A549 (cell line): ENCODE results near the gene MCAT. TPM values are rescaled to one million over a fixed set of nuclear protein-coding genes. Genes with fewer than 3 reads are reported as not detected.
A peak's percentile ranks its signal among the peaks of the same experiment; 100 is the strongest.

Source experiments
- ATOH8 ChIP-seq: fragments of 250-450 bp; sonication (Bioruptor Pico); IDR thresholded peaks from 2 replicates; pipeline ENCODE4 v1.5.0; 2020; ENCODE audit warnings: low read depth, mild to moderate bottlenecking, moderate library complexity
- CBX8 ChIP-seq: fragments of 200-600 bp; sonication (generic); IDR thresholded peaks from 2 replicates; pipeline ENCODE4 v1.6.1; 2016
- CEBPB ChIP-seq, 2 experiments: fragments of >200 bp in 1 of 2; sonication (Bioruptor Twin) in 1 of 2; formaldehyde crosslinking in 1 of 2; IDR thresholded peaks; 2 replicates each; pipeline ENCODE4 v1.6.1; 2012 to 2016
- CHD2 ChIP-seq: fragments of 150-350 bp; IDR thresholded peaks from 2 replicates; pipeline ENCODE4 v1.6.1; 2014; ENCODE audit warnings: low read length; ENCODE audit not compliant: partially characterized antibody
- CHD4 ChIP-seq: fragments of 200-600 bp; sonication (generic); IDR thresholded peaks from 2 replicates; pipeline ENCODE4 v1.6.1; 2016; ENCODE audit warnings: antibody characterized with exemption, mild to moderate bottlenecking, borderline replicate concordance
- CTCF ChIP-seq: fragments of >200 bp; sonication (Bioruptor Twin); formaldehyde crosslinking; IDR thresholded peaks from 3 replicates; pipeline ENCODE4 v1.5.1; 2016
- EHMT2 ChIP-seq: fragments of 200-600 bp; sonication (generic); IDR thresholded peaks from 2 replicates; pipeline ENCODE4 v1.6.1; 2016; ENCODE audit warnings: antibody characterized with exemption, low read depth, mild to moderate bottlenecking, moderate library complexity
- FOSB ChIP-seq: fragments of 250-450 bp; sonication (Bioruptor Pico); IDR thresholded peaks from 2 replicates; pipeline ENCODE4 v1.5.0; 2020; ENCODE audit warnings: mild to moderate bottlenecking, moderate library complexity
- FOSL2 ChIP-seq, 2 experiments: fragments of 450-650 bp in 1 of 2; fragments of >200 bp in 1 of 2; sonication (Bioruptor Twin) in 1 of 2; formaldehyde crosslinking; IDR thresholded peaks; 2 replicates each; pipeline versions ENCODE4 v1.5.0 to v1.6.1; 2016 to 2020; ENCODE audit warnings: mild to moderate bottlenecking in 1 of 2, moderate library complexity in 1 of 2
- FOXS1 ChIP-seq: fragments of 250-450 bp; sonication (Bioruptor Pico); IDR thresholded peaks from 2 replicates; pipeline ENCODE4 v1.5.0; 2020; ENCODE audit warnings: mild to moderate bottlenecking, moderate library complexity
- GATA3 ChIP-seq: IDR thresholded peaks from 2 replicates; pipeline ENCODE4 v1.6.1; 2012; ENCODE audit warnings: borderline replicate concordance
- HEYL ChIP-seq: fragments of 250-450 bp; sonication (Bioruptor Pico); IDR thresholded peaks from 2 replicates; pipeline ENCODE4 v1.8.0; 2021; ENCODE audit warnings: mild to moderate bottlenecking, moderate library complexity
- HOXA7 ChIP-seq: fragments of 250-450 bp; sonication (Bioruptor Pico); IDR thresholded peaks from 2 replicates; pipeline ENCODE4 v1.5.0; 2020; ENCODE audit warnings: mild to moderate bottlenecking, moderate library complexity
- HOXB5 ChIP-seq: fragments of 250-450 bp; sonication (Bioruptor Pico); IDR thresholded peaks from 2 replicates; pipeline ENCODE4 v1.5.0; 2020; ENCODE audit warnings: mild to moderate bottlenecking, moderate library complexity
- JUN ChIP-seq, 2 experiments: fragments of >200 bp; sonication (Bioruptor Twin); formaldehyde crosslinking; IDR thresholded peaks; 2 replicates in 1 of 2; 3 replicates in 1 of 2; pipeline ENCODE4 v1.6.1; 2016 to 2017
- MAZ ChIP-seq: fragments of 150-350 bp; IDR thresholded peaks from 2 replicates; pipeline ENCODE4 v1.6.1; 2014; ENCODE audit warnings: antibody characterized with exemption, low read depth, low read length, borderline replicate concordance
- NFE2L2 ChIP-seq: fragments of 150-350 bp; conservative IDR thresholded peaks from 2 replicates; pipeline ENCODE4 v1.6.1; 2014; ENCODE audit warnings: low read length
- POLR2A ChIP-seq: IDR thresholded peaks from 2 replicates; pipeline ENCODE4 v1.6.1; 2012; ENCODE audit warnings: mild to moderate bottlenecking, low read length
- POLR2AphosphoS2 ChIP-seq: conservative IDR thresholded peaks from 2 replicates; pipeline ENCODE4 v1.6.1; 2012; ENCODE audit warnings: low read length, improper control_type of control experiment, inconsistent platforms
- REST ChIP-seq: fragments of 200-600 bp; sonication (generic); IDR thresholded peaks from 2 replicates; pipeline ENCODE4 v1.6.1; 2016; ENCODE audit warnings: antibody characterized with exemption, mild to moderate bottlenecking, moderate library complexity
- SMC3 ChIP-seq: fragments of >200 bp; sonication (Bioruptor Twin); formaldehyde crosslinking; IDR thresholded peaks from 3 replicates; pipeline ENCODE4 v1.6.1; 2018; ENCODE audit warnings: inconsistent platforms
- SREBF2 ChIP-seq: fragments of 450-650 bp; IDR thresholded peaks from 2 replicates; pipeline ENCODE4 v1.6.1; 2014; ENCODE audit warnings: mild to moderate bottlenecking, moderate library complexity
- TFCP2L1 ChIP-seq: fragments of 250-450 bp; sonication (Bioruptor Pico); IDR thresholded peaks from 2 replicates; pipeline ENCODE4 v1.5.0; 2021; ENCODE audit warnings: mild to moderate bottlenecking
- TP53 ChIP-seq: fragments of 250-450 bp; sonication (Bioruptor Pico); IDR thresholded peaks from 2 replicates; pipeline ENCODE4 v1.5.0; 2021; ENCODE audit warnings: mild to moderate bottlenecking, moderate library complexity
- polyA plus RNA-seq, 4 experiments: library from polyadenylated mRNA; depleted of rRNA in 3 of 4; stranded (reverse); fragments of >200 nt; fragmentation: RNase III in 1 of 4; extraction: RNeasy Plus Mini Kit Qiagen cat#74134 plus additional on column Dnase treatment in 1 of 4; gene quantifications; 2 replicates in 3 of 4; 3 replicates in 1 of 4; pipeline ENCODE4 v1.2.3, GENCODE V29; 2011 to 2017
- TF ChIP-seq, protein P1 (sequence below): IDR thresholded peaks from 2 replicates; pipeline ENCODE4 v1.6.1; 2012
- TF ChIP-seq, protein P2 (sequence below): fragments of >200 bp; sonication (Bioruptor Twin); formaldehyde crosslinking; IDR thresholded peaks from 3 replicates; pipeline ENCODE4 v1.6.1; 2016
- TF ChIP-seq, protein P3 (sequence below): fragments of 250-450 bp; sonication (Bioruptor Pico); IDR thresholded peaks from 2 replicates; pipeline ENCODE4 v1.5.0; 2021; ENCODE audit warnings: mild to moderate bottlenecking, moderate library complexity, borderline replicate concordance

MCAT gene
- polyA plus RNA-seq, 2 of the 4 experiments (the other 2 are of a cell fraction) = 11.8 to 15.5 TPM

DNA sequence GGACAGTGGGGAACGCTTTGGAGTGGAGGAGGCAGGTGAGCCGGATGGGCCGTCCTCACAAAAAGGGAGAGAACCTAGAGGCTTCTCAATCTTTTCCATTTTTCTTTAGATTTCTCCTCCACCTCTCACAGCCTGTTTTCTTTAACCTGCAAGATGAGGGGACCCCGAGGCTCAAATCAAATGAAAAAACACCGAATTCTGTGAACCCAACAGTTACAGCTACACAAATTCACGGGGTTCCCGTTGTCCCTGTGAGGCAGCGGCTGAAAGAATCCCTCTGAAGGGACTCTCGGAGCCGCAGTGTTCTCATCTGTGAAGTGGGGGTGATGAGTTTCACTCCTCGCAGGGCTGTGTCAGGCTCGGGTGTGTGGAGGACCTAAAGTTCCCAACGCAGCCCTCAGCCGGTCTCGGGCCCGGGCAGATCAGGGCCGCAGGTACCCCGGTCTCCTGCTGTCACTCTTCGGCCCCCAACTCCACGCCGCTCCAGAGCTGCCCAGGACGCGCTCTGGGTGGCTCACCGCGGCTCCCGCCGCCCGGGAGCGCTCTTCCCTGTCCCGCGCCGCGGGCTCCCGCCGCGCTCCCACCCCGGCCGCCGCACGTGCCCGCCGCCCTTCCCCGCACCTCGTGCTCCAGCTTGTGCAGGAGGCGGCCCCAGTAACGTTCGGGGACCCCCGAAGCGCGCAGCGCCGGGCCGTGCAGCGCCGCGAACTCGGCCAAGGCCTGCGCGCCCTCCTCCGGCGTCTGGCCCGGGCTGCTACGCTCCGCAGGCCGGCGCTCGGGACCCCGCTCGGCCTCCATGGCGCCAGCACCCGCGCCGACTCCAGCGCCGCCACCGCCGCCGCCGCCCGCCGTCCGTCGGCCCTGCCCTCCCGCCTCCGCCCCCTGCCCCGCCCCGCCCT, 43.3 kb upstream of the MCAT start, which contains the start of gene TTLL12 (continued):
- TF ChIP-seq CHD2 (no peak), TFCP2L1 (CRISPR knock-in tag) (no peak), CTCF (no peak), POLR2A (peak; percentile 70), TP53 (CRISPR knock-in tag) (no peak), ATOH8 (CRISPR knock-in tag) (no peak), CEBPB (IDR thresholded peaks at IDR 0.05) (no peak), SREBF2 (no peak), CBX8 (no peak), REST (no peak), EHMT2 (no peak), FOSL2 (IDR thresholded peaks at IDR 0.05) (no peak), FOSL2 (CRISPR knock-in tag; IDR thresholded peaks at IDR 0.05) (no peak), HOXA7 (CRISPR knock-in tag) (no peak), SMC3 (no peak), FOXS1 (CRISPR knock-in tag) (no peak), FOSB (CRISPR knock-in tag) (no peak), CHD4 (no peak), POLR2AphosphoS2 (no peak), GATA3 (no peak), HEYL (CRISPR knock-in tag) (no peak), MAZ (no peak), NFE2L2 (no peak), HOXB5 (CRISPR knock-in tag) (0 out of 2 replicates have a peak, but pooled peaks have one; percentile 30), JUN (IDR thresholded peaks at IDR 0.05) (peak in 1 of 2 experiments; percentile 22; a peak in 2 of 5 replicates)
- TF ChIP-seq, protein P1, sequence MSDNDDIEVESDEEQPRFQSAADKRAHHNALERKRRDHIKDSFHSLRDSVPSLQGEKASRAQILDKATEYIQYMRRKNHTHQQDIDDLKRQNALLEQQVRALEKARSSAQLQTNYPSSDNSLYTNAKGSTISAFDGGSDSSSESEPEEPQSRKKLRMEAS = peak; percentile 70
- TF ChIP-seq, protein P2, sequence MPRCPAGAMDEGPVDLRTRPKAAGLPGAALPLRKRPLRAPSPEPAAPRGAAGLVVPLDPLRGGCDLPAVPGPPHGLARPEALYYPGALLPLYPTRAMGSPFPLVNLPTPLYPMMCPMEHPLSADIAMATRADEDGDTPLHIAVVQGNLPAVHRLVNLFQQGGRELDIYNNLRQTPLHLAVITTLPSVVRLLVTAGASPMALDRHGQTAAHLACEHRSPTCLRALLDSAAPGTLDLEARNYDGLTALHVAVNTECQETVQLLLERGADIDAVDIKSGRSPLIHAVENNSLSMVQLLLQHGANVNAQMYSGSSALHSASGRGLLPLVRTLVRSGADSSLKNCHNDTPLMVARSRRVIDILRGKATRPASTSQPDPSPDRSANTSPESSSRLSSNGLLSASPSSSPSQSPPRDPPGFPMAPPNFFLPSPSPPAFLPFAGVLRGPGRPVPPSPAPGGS = peak; percentile 18; the same call in 1 of the 3 replicates
- TF ChIP-seq, protein P3, sequence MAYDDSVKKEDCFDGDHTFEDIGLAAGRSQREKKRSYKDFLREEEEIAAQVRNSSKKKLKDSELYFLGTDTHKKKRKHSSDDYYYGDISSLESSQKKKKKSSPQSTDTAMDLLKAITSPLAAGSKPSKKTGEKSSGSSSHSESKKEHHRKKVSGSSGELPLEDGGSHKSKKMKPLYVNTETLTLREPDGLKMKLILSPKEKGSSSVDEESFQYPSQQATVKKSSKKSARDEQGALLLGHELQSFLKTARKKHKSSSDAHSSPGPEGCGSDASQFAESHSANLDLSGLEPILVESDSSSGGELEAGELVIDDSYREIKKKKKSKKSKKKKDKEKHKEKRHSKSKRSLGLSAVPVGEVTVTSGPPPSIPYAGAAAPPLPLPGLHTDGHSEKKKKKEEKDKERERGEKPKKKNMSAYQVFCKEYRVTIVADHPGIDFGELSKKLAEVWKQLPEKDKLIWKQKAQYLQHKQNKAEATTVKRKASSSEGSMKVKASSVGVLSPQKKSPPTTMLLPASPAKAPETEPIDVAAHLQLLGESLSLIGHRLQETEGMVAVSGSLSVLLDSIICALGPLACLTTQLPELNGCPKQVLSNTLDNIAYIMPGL (CRISPR knock-in tag) = no peak
